SU-DHL-6 (cell line): ENCODE measurements around the gene MAPT.

ENCODE experiments used
- EZH2phosphoT487 ChIP-seq: fragments of 200-600 bp; sonication (generic), shearing (Covaris generic); conservative IDR thresholded peaks from 2 replicates; pipeline ENCODE4 v1.6.1; 2018; ENCODE audit warnings: mild to moderate bottlenecking, antibody characterized with exemption, low read length, moderate library complexity, mixed read lengths
- TF ChIP-seq, protein P1 (sequence below): fragments of 200-600 bp; sonication (generic); IDR thresholded peaks from one replicate; pipeline ENCODE4 v1.5.1; 2017; ENCODE audit warnings: antibody characterized with exemption, mild to moderate bottlenecking, low read length, moderate library complexity; ENCODE audit not compliant: insufficient read depth, poor library complexity, severe bottlenecking

DNA sequence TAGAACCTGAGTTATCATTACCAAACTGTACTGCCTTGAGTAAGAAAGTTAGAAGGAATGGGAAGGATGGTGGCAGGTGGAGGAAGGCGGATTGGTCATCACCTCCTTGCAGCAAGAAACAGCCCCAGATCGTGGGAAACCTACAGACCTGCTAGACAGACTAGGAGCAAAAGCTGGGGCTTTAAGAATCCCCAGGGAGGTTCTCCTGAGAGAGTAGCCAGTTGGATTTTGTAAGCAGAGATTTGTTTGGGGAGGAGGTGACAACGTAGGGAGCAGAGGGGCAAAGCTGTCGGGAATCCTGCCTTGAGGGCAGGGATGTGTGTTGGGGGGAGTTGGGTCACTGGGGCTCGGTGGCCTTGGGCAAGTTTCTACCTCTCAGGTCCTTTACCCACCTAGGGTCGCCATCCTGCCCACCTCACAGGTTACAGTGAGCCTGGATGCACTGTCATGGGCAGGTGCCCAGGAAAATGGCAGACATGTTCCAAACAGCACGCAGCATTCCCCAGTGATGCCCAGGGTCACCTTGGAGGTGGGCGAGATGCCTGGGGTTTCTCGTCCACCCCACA, 55.5 kb downstream of the MAPT start:
- TF ChIP-seq, protein P1, sequence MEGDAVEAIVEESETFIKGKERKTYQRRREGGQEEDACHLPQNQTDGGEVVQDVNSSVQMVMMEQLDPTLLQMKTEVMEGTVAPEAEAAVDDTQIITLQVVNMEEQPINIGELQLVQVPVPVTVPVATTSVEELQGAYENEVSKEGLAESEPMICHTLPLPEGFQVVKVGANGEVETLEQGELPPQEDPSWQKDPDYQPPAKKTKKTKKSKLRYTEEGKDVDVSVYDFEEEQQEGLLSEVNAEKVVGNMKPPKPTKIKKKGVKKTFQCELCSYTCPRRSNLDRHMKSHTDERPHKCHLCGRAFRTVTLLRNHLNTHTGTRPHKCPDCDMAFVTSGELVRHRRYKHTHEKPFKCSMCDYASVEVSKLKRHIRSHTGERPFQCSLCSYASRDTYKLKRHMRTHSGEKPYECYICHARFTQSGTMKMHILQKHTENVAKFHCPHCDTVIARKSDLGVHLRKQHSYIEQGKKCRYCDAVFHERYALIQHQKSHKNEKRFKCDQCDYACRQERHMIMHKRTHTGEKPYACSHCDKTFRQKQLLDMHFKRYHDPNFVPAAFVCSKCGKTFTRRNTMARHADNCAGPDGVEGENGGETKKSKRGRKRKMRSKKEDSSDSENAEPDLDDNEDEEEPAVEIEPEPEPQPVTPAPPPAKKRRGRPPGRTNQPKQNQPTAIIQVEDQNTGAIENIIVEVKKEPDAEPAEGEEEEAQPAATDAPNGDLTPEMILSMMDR = no peak
- TF ChIP-seq EZH2phosphoT487 = no peak
